Common myeloid progenitor, CD34-positive (primary cell): ENCODE measurements around the gene HIRIP3.

ENCODE experiments used
- CTCF ChIA-PET: fragments of 350-600 bp; sonication (Branson Sonifier 250); formaldehyde crosslinking; loops from one replicate; lab custom pipeline; 2021; ENCODE audit warnings: antibody characterized with exemption; lab: Charles Lee
- POLR2A ChIA-PET: fragments of 350-600 bp; sonication (Branson Sonifier 250); formaldehyde crosslinking; loops from one replicate; lab custom pipeline; 2021; ENCODE audit warnings: antibody characterized with exemption; lab: Charles Lee
- DNase-seq, 3 donors: peaks; one replicate each; pipeline versions ENCODE4 v3.0.0 to v3.0.0-alpha.2; 2013
- H3K27ac ChIP-seq, 2 experiments: 1 replicate in 1 of 2; 2 replicates in 1 of 2; pipeline ENCODE4 v1.7.0; 2013; ENCODE audit warnings: inconsistent platforms in 2 of 2, low read length in 2 of 2, mild to moderate bottlenecking in 2 of 2, low read depth in 1 of 2, moderate library complexity in 1 of 2; ENCODE audit not compliant: severe bottlenecking in 2 of 2, insufficient read depth in 1 of 2, poor library complexity in 1 of 2
- H3K27me3 ChIP-seq, 5 experiments: replicated peaks in 2 of 5; 1 replicate in 3 of 5; 2 replicates in 2 of 5; pipeline versions ENCODE4 v1.6.1 to v1.7.0; 2013; ENCODE audit warnings: low read length in 4 of 5, mild to moderate bottlenecking in 2 of 5, moderate library complexity in 2 of 5, inconsistent platforms in 1 of 5; ENCODE audit not compliant: insufficient read depth in 5 of 5, control insufficient read depth in 4 of 5
- H3K36me3 ChIP-seq, 4 experiments: 1 replicate in 2 of 4; 2 replicates in 2 of 4; pipeline versions ENCODE4 v1.6.1 to v1.7.0; 2013; ENCODE audit warnings: low read length in 3 of 4, control low read depth in 1 of 4, mild to moderate bottlenecking in 1 of 4; ENCODE audit not compliant: control insufficient read depth in 4 of 4, insufficient read depth in 4 of 4
- H3K4me1 ChIP-seq, 4 experiments: 1 replicate in 3 of 4; 2 replicates in 1 of 4; pipeline versions ENCODE4 v1.6.1 to v1.7.1; 2013; ENCODE audit warnings: low read length in 3 of 4, mild to moderate bottlenecking in 3 of 4, control low read depth in 1 of 4, inconsistent platforms in 1 of 4, moderate library complexity in 1 of 4; ENCODE audit not compliant: control insufficient read depth in 4 of 4, insufficient read depth in 4 of 4; ENCODE audit errors: control extremely low read depth in 1 of 4
- H3K4me3 ChIP-seq, 7 experiments: 1 replicate in 4 of 7; 2 replicates in 3 of 7; pipeline versions ENCODE4 v1.5.1 to v1.7.0; 2013; ENCODE audit warnings: mild to moderate bottlenecking in 7 of 7, low read length in 6 of 7, moderate library complexity in 6 of 7, inconsistent platforms in 2 of 7, low read depth in 2 of 7, control low read depth in 1 of 7; ENCODE audit not compliant: insufficient read depth in 4 of 7, control insufficient read depth in 1 of 7; ENCODE audit errors: extremely low read depth in 1 of 7
- H3K9me3 ChIP-seq, 5 experiments: 1 replicate in 4 of 5; 2 replicates in 1 of 5; pipeline versions ENCODE4 v1.6.1 to v1.7.1; 2013; ENCODE audit warnings: low read length in 4 of 5, mild to moderate bottlenecking in 2 of 5, inconsistent platforms in 1 of 5, low read depth in 1 of 5, moderate library complexity in 1 of 5; ENCODE audit not compliant: control insufficient read depth in 4 of 5, insufficient read depth in 2 of 5; ENCODE audit errors: control extremely low read depth in 1 of 5
- WGBS: methylation state at CpG from one replicate; pipeline ENCODE4 v1.1.5; 2013; ENCODE audit not compliant: insufficient coverage; 5-methylcytosine and 5-hydroxymethylcytosine counted together

The HIRIP3 gene

DNA sequence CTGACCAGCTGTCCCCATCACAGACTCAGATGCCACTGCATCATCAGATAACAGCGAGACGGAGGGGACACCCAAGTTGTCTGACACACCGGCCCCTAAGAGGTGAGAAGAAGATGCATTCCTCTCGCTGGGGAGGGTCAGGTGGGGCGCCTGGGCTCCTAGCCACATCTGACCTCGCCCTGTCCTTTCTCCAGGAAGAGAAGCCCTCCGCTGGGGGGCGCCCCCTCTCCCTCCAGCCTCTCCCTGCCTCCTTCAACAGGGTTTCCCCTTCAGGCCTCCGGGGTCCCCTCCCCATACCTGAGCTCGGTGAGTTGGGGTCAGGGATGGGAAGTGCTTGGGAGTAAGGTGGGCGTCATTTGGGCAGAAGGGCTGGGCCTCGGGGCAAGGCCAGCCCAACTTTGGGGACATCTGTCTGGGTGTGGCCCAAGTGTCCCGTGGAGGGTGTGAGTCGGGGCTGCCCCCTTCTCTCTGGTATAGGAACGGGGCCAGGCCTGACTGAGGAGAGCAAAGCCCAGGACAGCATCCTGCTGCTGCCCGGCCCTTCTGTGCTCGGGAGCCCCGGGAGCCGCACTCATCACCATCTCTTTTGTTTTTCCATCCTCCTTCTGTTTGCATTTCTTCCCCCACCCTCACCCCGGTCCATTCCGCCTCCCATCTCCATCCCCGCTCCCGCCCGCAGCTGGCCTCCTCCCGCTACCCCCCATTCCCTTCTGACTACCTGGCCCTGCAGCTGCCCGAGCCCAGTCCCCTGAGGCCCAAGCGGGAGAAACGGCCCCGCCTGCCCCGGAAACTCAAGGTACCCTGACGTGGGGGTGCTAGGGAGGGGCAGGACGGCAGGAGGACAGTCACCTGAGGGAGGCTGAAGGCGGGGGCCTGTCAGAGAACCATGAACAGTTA, 5.6 kb upstream of the HIRIP3 start:
- no peak for DNase-seq
- WGBS: 99% methylated on average over 25 of the region's 33 CpGs
- Histone ChIP-seq H3K27ac (no peak overlapping the region), H3K4me3 (no peak overlapping the region), H3K27me3 (no peaks in the 10 kb centered on the region), H3K4me1 (peaks cover 2 to 26% (median 24%) of the 10 kb centered on the region in 4 experiments), H3K9me3 (no peaks in the 10 kb centered on the region), H3K36me3 (peaks cover 0 to 46% (median 30%) of the 10 kb centered on the region in 4 experiments)
- CTCF ChIA-PET: interaction anchor here (0.5 to 1.1 kb wide), 3 partner anchors 10 to 775 kb away, joined by 3 to 4 read pairs (median 3); no protein-coding TSS in a partner anchor
- POLR2A ChIA-PET: no interaction called here

- POLR2A ChIA-PET: no interaction called here
- WGBS: 96% methylated on average over 6 of the region's 6 CpGs
- H3K27me3 ChIP-seq: no peaks in the 10 kb centered on the region
- H3K27ac ChIP-seq: no peak overlapping the region
- H3K4me1 ChIP-seq: peaks cover 2 to 30% (median 23%) of the 10 kb centered on the region in 4 experiments
- no peak overlapping the region for H3K4me3 ChIP-seq
- H3K36me3 ChIP-seq: peaks cover 0 to 41% (median 30%) of the 10 kb centered on the region in 4 experiments
- DNase-seq: no peak
- CTCF ChIA-PET: interaction anchor here (0.6 kb wide), 1 partner anchor 12 kb away, joined by 3 read pairs; no protein-coding TSS in a partner anchor
- no peaks in the 10 kb centered on the region for H3K9me3 ChIP-seq
These were observed 4.2 kb upstream of the HIRIP3 start for GRCh38 chr16:29999605-30000004.

DNA sequence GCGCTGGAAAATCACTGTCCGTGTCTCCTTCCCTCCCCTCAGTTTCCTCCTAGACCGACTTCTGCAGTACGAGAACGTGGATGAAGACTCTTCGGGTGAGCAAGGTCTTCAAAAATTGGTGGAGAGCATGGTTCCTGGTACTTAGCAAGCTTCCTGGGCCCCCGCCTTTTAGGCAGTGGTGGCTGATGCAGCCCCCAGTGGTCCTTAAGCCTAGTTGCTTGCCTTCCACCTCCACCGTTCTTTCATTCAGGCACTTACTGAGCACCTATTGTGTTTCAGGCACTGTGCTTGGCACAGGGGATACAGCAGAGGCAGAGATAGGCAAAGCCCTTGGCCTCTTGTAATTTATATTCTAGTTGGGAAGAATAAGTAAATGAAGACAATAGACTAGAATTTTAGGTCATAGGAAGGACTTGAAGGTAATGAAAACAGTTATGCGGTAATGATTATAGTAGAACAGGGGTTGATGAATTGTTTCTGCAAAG, 1.4 kb upstream of the HIRIP3 start:
- peak overlapping the region; percentile 94 to 100 (median 97) for H3K4me3 ChIP-seq
- DNase-seq: peak in 2 of 3 donors; percentile 23 to 32
- H3K27ac ChIP-seq: peak overlapping the region; percentile 33 to 96
- WGBS: 22% methylated on average over 9 of the region's 9 CpGs
- H3K27me3 ChIP-seq: no peaks in the 10 kb centered on the region
- POLR2A ChIA-PET: interaction anchor here (0.9 kb wide), 1 partner anchor 23 kb away, joined by 4 read pairs; the partner anchor contains the start of gene TAOK2
- H3K9me3 ChIP-seq: no peaks in the 10 kb centered on the region
- peaks cover 2 to 32% (median 19%) of the 10 kb centered on the region in 4 experiments for H3K4me1 ChIP-seq
- peaks cover 3 to 47% (median 36%) of the 10 kb centered on the region in 4 experiments for H3K36me3 ChIP-seq
- CTCF ChIA-PET: interaction anchor here (1.2 to 1.5 kb wide), 5 partner anchors 9 to 96 kb away, joined by 3 to 6 read pairs (median 4); no protein-coding TSS in a partner anchor

- peak within 1 kb of the TSS; percentile 91 to 96 for H3K27ac ChIP-seq
- ChIA-PET CTCF (interaction anchor here (1.3 to 1.5 kb wide), 4 partner anchors 10 to 24 kb away, joined by 3 to 6 read pairs (median 4); no protein-coding TSS in a partner anchor), POLR2A (interaction anchor here (0.9 kb wide), 1 partner anchor 23 kb away, joined by 4 read pairs; the partner anchor contains the start of gene TAOK2)
- no peaks in the 10 kb centered on the region for H3K27me3 ChIP-seq
- peaks cover 2 to 32% (median 19%) of the 10 kb centered on the region in 4 experiments for H3K4me1 ChIP-seq
- under 1% methylated on average over 65 of the region's 65 CpGs for WGBS
- peak; percentile 95 to 97 (median 97) for DNase-seq
- no peaks in the 10 kb centered on the region for H3K9me3 ChIP-seq
- H3K4me3 ChIP-seq: peak within 1 kb of the TSS; percentile 94 to 100 (median 97)
- H3K36me3 ChIP-seq: peaks cover 6 to 47% (median 39%) of the 10 kb centered on the region in 4 experiments
These were observed 721 bp upstream of the HIRIP3 start, which contains the start of gene INO80E for GRCh38 chr16:29995911-29996765. INO80E (plus strand) TSS chr16:29996241; CDS start chr16:29996311, 70 bp downstream.

- no peaks in the 10 kb centered on the region for H3K27me3 ChIP-seq
- no peak for DNase-seq
- peak overlapping the region; percentile 22 to 96 for H3K27ac ChIP-seq
- ChIA-PET POLR2A (interaction anchor here (1.1 kb wide), 1 partner anchor 22 kb away, joined by 3 read pairs; no protein-coding TSS in a partner anchor), CTCF (interaction anchor here (0.5 to 1.9 kb wide), 2 partner anchors 11 to 66 kb away, joined by 3 to 6 read pairs; no protein-coding TSS in a partner anchor)
- H3K9me3 ChIP-seq: no peaks in the 10 kb centered on the region
- H3K4me1 ChIP-seq: peaks cover 2 to 32% (median 19%) of the 10 kb centered on the region in 4 experiments
- H3K4me3 ChIP-seq: peak overlapping the region; percentile 94 to 100 (median 97)
- peaks cover 6 to 54% (median 36%) of the 10 kb centered on the region in 4 experiments for H3K36me3 ChIP-seq
- 14% methylated on average over 21 of the region's 24 CpGs for WGBS
These were observed 655 bp downstream of the HIRIP3 start for GRCh38 chr16:29994600-29995323.
